Smooth muscle cell (in vitro differentiated cells): ENCODE data around the gene SGK1. TPM values are rescaled to one million over a fixed set of nuclear protein-coding genes. Genes with fewer than 3 reads are reported as not detected.

Experiments
- DNase-seq: peaks from one replicate; lab custom pipeline; 2025; ENCODE audit not compliant: unreplicated experiment; lab: John Stamatoyannopoulos, UW
- H2AFZ ChIP-seq: fragments of 200-600 bp; sonication (generic); 2 replicates; pipeline ENCODE4 v1.6.0; 2016; ENCODE audit warnings: antibody characterized with exemption, low read depth, mild to moderate bottlenecking
- H3F3A ChIP-seq: fragments of 200-600 bp; sonication (generic); 2 replicates; pipeline ENCODE4 v1.6.0; 2017; ENCODE audit warnings: antibody characterized with exemption, low read depth
- H3K27ac ChIP-seq: fragments of 200-600 bp; sonication (generic); 2 replicates; pipeline ENCODE4 v1.5.1; 2016; ENCODE audit warnings: low read depth, mild to moderate bottlenecking
- H3K27me3 ChIP-seq: fragments of 200-600 bp; sonication (generic); 2 replicates; pipeline ENCODE4 v1.6.1; 2016; ENCODE audit warnings: low read depth, mild to moderate bottlenecking
- H3K36me3 ChIP-seq: fragments of 200-600 bp; sonication (generic); 2 replicates; pipeline ENCODE4 v1.5.1; 2016; ENCODE audit warnings: low read depth
- H3K4me1 ChIP-seq: fragments of 200-600 bp; sonication (generic); 2 replicates; pipeline ENCODE4 v1.5.1; 2016; ENCODE audit warnings: low read depth
- H3K4me2 ChIP-seq: fragments of 200-600 bp; sonication (generic); 2 replicates; pipeline ENCODE4 v1.6.0; 2016; ENCODE audit warnings: mild to moderate bottlenecking
- H3K4me3 ChIP-seq: fragments of 200-600 bp; sonication (generic); 2 replicates; pipeline ENCODE4 v1.5.1; 2016; ENCODE audit warnings: mild to moderate bottlenecking
- H3K79me2 ChIP-seq: fragments of 200-600 bp; sonication (generic); 2 replicates; pipeline ENCODE4 v1.6.0; 2016; ENCODE audit warnings: low read depth, mild to moderate bottlenecking
- H3K9ac ChIP-seq: fragments of 200-600 bp; sonication (generic); 2 replicates; pipeline ENCODE4 v1.6.0; 2016; ENCODE audit warnings: low read depth
- H3K9me3 ChIP-seq: fragments of 200-600 bp; sonication (generic); replicated peaks from 2 replicates; pipeline ENCODE4 v1.5.1; 2016; ENCODE audit warnings: low read depth
- H4K20me1 ChIP-seq: fragments of 200-600 bp; sonication (generic); 2 replicates; pipeline ENCODE4 v1.6.0; 2016; ENCODE audit warnings: low read depth
- WGBS: methylation state at CpG from one replicate; pipeline ENCODE4 v1.1.7; 2016; ENCODE audit warnings: low lambda C conversion rate; 5-methylcytosine and 5-hydroxymethylcytosine counted together
- polyA plus RNA-seq: library from polyadenylated mRNA; unstranded; fragments of >200 nt; fragmentation: Nextera tagmentation; extraction: Ambion mirVana; gene quantifications from 2 replicates; pipeline ENCODE4 v1.2.1, GENCODE V29; 2016
- total RNA-seq: library from RNA; depleted of rRNA; stranded (reverse); fragments of >200 nt; gene quantifications from 2 replicates; pipeline ENCODE4 v1.2.3, GENCODE V29; 2014
- TF ChIP-seq, protein P1 (sequence below): fragments of 200-600 bp; sonication (generic); IDR thresholded peaks from 2 replicates; pipeline ENCODE4 v1.5.1; 2017; ENCODE audit warnings: borderline replicate concordance, mild to moderate bottlenecking, antibody characterized with exemption; ENCODE audit not compliant: insufficient read depth, poor library complexity, severe bottlenecking

SGK1 gene
- total and polyA plus RNA-seq, 2 experiments from 2014 or later, result 18.9 to 109 TPM

DNA sequence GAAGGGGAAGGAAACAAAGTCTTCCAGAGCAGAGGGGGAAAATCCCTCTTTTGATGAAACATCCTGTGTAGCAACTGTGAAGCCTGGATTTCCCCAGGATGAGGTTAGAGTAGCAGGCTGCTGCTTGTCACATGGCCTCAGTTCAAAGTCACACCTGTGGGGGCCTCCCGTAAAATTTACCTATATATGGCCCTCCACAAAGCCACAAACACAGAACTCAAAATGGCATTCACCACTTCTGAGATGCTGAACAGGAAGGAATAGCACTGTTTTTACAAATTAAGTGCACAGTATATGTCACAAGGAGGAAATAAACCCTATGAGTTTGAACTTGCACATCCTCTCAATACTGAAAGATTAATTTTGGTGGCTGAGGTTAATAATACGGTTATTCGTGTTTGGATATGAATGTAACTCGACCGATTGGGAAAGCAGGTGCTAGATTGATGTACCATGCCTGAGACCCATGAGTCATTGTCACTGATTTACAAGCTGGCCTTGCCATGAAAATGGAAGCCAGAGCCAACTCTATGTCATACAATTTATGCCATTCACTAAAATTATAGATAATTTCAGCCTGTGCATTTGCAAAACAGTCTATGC, 70.6 kb downstream of the SGK1 start:
- Histone ChIP-seq H3K27me3 (no peaks in the 10 kb centered on the region), H3K36me3 (no peaks in the 10 kb centered on the region), H3K9ac (no peak overlapping the region), H3F3A (no peaks in the 10 kb centered on the region), H3K4me1 (no peaks in the 10 kb centered on the region), H3K9me3 (no peaks in the 10 kb centered on the region), H3K27ac (no peak overlapping the region), H3K4me3 (no peak overlapping the region), H2AFZ (no peak overlapping the region), H4K20me1 (no peaks in the 10 kb centered on the region), H3K79me2 (no peaks in the 10 kb centered on the region), H3K4me2 (no peak overlapping the region)
- no peak for DNase-seq
- TF ChIP-seq, protein P1, sequence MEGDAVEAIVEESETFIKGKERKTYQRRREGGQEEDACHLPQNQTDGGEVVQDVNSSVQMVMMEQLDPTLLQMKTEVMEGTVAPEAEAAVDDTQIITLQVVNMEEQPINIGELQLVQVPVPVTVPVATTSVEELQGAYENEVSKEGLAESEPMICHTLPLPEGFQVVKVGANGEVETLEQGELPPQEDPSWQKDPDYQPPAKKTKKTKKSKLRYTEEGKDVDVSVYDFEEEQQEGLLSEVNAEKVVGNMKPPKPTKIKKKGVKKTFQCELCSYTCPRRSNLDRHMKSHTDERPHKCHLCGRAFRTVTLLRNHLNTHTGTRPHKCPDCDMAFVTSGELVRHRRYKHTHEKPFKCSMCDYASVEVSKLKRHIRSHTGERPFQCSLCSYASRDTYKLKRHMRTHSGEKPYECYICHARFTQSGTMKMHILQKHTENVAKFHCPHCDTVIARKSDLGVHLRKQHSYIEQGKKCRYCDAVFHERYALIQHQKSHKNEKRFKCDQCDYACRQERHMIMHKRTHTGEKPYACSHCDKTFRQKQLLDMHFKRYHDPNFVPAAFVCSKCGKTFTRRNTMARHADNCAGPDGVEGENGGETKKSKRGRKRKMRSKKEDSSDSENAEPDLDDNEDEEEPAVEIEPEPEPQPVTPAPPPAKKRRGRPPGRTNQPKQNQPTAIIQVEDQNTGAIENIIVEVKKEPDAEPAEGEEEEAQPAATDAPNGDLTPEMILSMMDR, result no peak
- 88% methylated on average over 5 of the region's 5 CpGs for WGBS

DNA sequence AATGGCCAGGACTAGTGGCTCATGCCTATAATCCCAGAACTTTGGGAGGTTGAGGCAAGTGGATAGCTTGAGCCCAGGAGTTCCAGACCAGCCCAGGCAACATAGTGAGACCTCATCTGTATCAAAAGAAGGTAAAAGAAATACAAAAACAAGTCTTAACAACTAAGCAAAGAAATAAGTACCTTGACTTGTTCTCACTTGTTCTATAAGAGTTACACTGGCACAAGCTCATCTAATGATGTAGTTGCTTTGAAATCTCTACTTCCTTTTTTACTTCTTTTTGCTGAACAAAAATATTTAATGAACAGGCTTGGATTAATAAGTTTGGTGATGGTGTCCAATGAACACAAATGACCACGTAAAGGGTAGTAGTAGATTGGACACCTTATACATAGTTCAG, 72.2 kb downstream of the SGK1 start:
- H3K4me1 ChIP-seq, result no peaks in the 10 kb centered on the region
- no peaks in the 10 kb centered on the region for H4K20me1 ChIP-seq
- no peak overlapping the region for H3K4me2 ChIP-seq
- no peaks in the 10 kb centered on the region for H3K27me3 ChIP-seq
- no peaks in the 10 kb centered on the region for H3K36me3 ChIP-seq
- 94% methylated on average over 1 of the region's 1 CpG for WGBS
- no peak for DNase-seq
- no peak overlapping the region for H3K4me3 ChIP-seq
- H3K79me2 ChIP-seq, result no peaks in the 10 kb centered on the region
- H2AFZ ChIP-seq, result no peak overlapping the region
- no peak overlapping the region for H3K27ac ChIP-seq
- H3K9me3 ChIP-seq, result no peaks in the 10 kb centered on the region
- H3K9ac ChIP-seq, result no peak overlapping the region
- TF ChIP-seq, protein P1, result no peak
- H3F3A ChIP-seq, result no peaks in the 10 kb centered on the region

DNA sequence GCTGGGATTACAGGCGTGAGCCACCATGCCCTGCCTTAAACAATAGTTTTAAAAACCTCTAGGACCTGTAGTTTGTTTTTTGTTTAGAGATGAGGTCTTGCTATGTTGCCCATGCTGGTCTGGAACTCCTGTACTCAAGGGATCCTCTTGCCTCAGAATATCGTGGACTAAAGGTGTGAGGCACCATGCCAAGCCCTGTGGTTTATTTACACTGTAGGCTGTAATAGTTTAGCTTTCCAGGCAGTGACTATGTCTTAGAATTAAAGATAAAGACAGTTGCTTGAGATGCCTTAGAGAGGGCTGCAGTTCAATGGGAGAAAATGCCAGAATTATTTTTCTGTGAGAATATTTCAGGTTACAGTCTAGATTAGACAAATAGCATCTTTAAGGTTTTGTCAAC, 72.9 kb downstream of the SGK1 start:
- H3K36me3 ChIP-seq, result no peaks in the 10 kb centered on the region
- no peak overlapping the region for H3K4me2 ChIP-seq
- no peaks in the 10 kb centered on the region for H3F3A ChIP-seq
- H3K27ac ChIP-seq, result no peak overlapping the region
- no peaks in the 10 kb centered on the region for H4K20me1 ChIP-seq
- no peak overlapping the region for H3K4me3 ChIP-seq
- DNase-seq, result no peak
- no peaks in the 10 kb centered on the region for H3K27me3 ChIP-seq
- H3K9ac ChIP-seq, result no peak overlapping the region
- TF ChIP-seq, protein P1, result no peak
- WGBS, result 69% methylated on average over 2 of the region's 2 CpGs
- H2AFZ ChIP-seq, result no peak overlapping the region
- no peaks in the 10 kb centered on the region for H3K79me2 ChIP-seq
- no peaks in the 10 kb centered on the region for H3K4me1 ChIP-seq
- no peaks in the 10 kb centered on the region for H3K9me3 ChIP-seq
